Fibroblast of mammary gland (primary cell): ENCODE measurements around the gene CTNND2.

Source experiments
- DNase-seq: peaks from one replicate; pipeline ENCODE4 v3.0.0-alpha.2; 2010; ENCODE audit warnings: low read depth
- H3K4me3 ChIP-seq: 2 replicates; pipeline ENCODE4 v1.5.1; 2011; ENCODE audit warnings: low read depth, mild to moderate bottlenecking, low read length, moderate library complexity; ENCODE audit not compliant: control insufficient read depth
- TF ChIP-seq, protein P1 (sequence below): conservative IDR thresholded peaks from 2 replicates; pipeline ENCODE4 v1.5.1; 2011; ENCODE audit warnings: low read depth, low read length, inconsistent platforms; ENCODE audit not compliant: control insufficient read depth, insufficient read depth

Gene CTNND2

DNA sequence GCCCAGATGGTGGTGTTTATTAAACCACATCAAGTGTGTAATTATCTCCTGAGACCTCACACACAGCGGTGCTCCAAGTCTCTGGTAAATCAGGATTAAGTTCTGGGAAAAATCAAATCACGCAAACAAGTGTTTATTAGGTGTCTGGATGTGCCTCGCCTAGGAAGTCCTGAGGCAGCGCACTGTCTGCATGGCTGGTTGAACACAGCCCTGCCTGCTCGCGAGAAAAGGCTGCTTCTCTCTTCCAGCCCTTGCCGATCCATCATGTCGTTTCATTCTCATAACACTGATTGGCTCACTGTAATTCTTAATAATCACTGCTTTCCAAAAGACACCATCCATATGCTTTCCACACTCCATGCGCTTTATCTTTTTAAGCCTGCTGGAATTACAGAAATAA, 913.6 kb downstream of the CTNND2 start:
- TF ChIP-seq, protein P1, sequence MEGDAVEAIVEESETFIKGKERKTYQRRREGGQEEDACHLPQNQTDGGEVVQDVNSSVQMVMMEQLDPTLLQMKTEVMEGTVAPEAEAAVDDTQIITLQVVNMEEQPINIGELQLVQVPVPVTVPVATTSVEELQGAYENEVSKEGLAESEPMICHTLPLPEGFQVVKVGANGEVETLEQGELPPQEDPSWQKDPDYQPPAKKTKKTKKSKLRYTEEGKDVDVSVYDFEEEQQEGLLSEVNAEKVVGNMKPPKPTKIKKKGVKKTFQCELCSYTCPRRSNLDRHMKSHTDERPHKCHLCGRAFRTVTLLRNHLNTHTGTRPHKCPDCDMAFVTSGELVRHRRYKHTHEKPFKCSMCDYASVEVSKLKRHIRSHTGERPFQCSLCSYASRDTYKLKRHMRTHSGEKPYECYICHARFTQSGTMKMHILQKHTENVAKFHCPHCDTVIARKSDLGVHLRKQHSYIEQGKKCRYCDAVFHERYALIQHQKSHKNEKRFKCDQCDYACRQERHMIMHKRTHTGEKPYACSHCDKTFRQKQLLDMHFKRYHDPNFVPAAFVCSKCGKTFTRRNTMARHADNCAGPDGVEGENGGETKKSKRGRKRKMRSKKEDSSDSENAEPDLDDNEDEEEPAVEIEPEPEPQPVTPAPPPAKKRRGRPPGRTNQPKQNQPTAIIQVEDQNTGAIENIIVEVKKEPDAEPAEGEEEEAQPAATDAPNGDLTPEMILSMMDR: no peak
- no peak for DNase-seq
- H3K4me3 ChIP-seq: no peak overlapping the region

DNA sequence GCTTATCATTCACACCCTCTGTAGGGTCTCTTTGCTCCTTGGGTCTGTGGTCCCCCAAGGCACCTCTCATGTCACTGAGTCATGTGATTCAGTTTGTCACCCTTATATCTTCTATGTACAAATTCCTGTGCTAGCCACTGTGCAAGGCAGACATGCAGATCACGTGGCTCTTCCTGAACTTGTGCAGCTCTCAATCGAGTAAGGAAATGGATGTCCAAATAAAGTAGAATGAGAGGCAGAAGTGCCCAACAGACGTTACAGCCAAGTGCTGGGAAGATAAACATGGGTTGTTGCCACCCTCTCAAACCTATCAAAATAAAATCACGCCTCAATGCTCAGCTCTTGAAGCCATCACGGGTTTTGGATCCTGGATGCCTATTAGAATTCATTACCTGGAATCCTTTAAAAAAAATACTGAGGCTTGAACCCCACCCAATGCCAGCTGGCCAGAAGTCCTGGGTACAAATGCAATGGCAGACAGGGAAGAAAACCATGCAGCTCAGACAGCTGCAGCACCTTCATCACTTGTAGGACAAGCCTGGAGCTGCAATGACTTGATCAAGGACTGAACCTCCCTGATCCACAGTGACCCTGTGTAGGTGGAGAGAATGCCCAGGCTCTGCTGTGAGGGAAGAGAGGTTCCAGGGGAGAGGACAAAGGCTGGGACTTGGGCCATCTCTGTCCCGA, 914.5 kb downstream of the CTNND2 start:
- TF ChIP-seq, protein P1: no peak
- H3K4me3 ChIP-seq: no peak overlapping the region
- DNase-seq: no peak

DNA sequence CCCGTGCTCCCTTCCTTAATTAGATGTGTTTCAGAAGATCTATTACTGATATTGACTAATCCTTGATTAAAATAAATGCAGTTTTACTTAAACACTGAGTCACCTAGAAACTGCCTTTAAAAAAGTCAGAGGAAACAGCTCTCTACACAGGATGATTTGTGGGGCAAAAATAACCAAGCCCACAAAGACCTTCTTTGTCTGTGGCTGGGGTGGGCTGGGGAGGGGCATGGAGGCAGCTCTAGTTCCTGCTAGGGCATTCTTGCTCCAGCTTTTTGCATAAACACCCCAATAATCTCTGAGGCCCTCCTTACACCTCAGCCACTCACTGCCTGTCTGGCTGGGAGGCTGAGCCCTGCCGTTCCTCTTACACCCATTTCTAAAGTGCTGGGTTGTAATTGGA, 915.6 kb downstream of the CTNND2 start:
- no peak for DNase-seq
- no peak overlapping the region for H3K4me3 ChIP-seq
- TF ChIP-seq, protein P1: no peak

DNA sequence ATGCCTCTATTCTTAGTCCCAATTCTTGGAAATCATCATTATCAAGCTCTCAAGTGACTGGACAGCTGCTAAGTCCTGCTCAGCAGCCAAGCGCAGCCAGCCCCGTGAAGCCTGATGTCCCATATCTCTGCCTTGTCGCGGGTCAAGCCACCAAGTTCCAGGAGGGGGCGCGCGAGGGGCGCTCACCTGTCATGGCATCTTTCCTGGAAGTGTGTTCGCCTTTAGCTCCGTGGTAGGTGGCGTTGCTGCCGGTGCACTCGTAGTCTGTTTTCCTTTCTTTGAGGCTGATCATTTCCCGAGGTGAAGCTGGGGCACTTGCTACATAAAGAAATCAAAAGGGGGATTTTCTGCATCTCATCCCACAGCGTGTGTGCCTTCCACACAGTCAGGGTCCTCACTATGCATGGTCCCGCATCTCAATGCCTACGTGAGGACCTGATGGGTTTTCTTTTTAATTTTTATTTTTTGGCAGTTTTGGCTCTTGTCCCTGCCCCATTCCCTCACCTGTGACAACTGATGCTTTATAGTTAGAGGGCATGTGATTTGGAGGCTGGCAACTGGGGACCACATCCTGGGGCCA, 916.2 kb downstream of the CTNND2 start:
- peak; percentile 12 for DNase-seq
- no peak overlapping the region for H3K4me3 ChIP-seq
- TF ChIP-seq, protein P1: peak; percentile 55

DNA sequence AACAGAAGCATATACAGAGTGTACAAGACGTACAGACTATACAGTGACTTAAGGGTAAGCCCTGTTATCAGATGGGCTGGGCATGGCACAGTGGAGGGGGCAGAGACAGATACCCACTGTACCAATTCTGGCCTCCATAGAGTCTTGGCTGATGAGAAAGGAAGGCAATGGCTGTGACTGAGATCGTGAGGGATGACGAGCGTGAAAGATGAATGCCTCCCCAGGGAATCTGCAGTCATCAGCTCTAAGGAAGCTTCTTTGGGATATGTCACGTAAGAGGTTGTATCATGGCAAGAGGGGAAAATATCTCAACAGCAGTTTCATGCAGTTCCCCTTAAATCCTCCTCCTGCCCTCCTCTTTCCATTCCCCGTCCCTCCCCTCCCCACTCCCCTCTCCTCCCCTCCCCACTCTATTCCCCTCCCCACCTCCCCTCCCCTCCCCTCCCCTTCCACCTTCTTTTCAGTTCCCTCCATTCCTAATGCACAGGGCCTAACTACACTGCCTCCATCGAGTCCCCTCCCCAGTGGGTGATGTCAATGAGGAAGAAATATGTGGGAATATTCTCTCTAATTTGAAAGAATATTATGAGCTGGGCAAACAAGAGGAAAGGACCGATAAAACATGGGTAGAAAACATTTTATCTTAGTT, 916.8 kb downstream of the CTNND2 start:
- H3K4me3 ChIP-seq: no peak overlapping the region
- peak; percentile 14 for DNase-seq
- TF ChIP-seq, protein P1: no peak

DNA sequence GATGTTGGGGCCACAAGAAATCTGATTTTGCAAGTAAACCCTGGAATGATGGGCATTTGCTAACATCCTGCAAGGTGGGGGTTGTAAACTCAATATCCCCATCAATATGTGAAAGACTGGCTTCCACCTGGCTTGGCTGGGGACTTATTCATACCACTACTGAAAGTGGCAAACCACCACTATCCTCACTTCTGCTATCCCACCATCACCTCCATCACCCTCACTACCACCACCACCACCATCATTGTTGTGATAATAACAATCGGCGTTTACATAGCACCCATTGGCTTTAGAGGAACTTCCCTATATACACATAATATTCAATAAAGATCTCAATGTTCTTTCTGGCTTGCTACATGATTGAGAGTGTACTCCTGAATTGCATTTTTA, 918.5 kb downstream of the CTNND2 start:
- H3K4me3 ChIP-seq: no peak overlapping the region
- TF ChIP-seq, protein P1: no peak
- no peak for DNase-seq
